Stimulated activated effector memory CD8-positive, alpha-beta T cell treated with anti-CD3 and anti-CD28 coated beads, Interleukin-12 subunit alpha, Interleukin-12 subunit beta, amount 100 ng/mL, for 72 hours (primary cell): ENCODE results near the gene PRR16.

Experiments
- ATAC-seq: fragments of 150-1000 bp; cut with Tn5 transposase; 2 replicates; pipeline ENCODE4 v1.10.0; 2021
- DNase-seq, 2 donors: peaks; one replicate each; pipeline ENCODE4 v3.0.0; 2021 to 2022; ENCODE audit warnings: low spot score in 2 of 2
- H3K27ac Mint-ChIP-seq: one replicate; pipeline ENCODE4 v1.8.0; 2022; ENCODE audit warnings: mild to moderate bottlenecking, mixed read lengths
- H3K36me3 Mint-ChIP-seq: one replicate; pipeline ENCODE4 v1.8.0; 2022; ENCODE audit warnings: mild to moderate bottlenecking, mixed read lengths
- H3K4me1 Mint-ChIP-seq: one replicate; pipeline ENCODE4 v1.8.0; 2022; ENCODE audit warnings: mixed read lengths
- H3K4me3 Mint-ChIP-seq: one replicate; pipeline ENCODE4 v1.8.0; 2022; ENCODE audit warnings: mild to moderate bottlenecking, mixed read lengths
- H3K9me3 Mint-ChIP-seq: one replicate; pipeline ENCODE4 v1.8.0; 2022; ENCODE audit warnings: mixed read lengths

Gene PRR16

DNA sequence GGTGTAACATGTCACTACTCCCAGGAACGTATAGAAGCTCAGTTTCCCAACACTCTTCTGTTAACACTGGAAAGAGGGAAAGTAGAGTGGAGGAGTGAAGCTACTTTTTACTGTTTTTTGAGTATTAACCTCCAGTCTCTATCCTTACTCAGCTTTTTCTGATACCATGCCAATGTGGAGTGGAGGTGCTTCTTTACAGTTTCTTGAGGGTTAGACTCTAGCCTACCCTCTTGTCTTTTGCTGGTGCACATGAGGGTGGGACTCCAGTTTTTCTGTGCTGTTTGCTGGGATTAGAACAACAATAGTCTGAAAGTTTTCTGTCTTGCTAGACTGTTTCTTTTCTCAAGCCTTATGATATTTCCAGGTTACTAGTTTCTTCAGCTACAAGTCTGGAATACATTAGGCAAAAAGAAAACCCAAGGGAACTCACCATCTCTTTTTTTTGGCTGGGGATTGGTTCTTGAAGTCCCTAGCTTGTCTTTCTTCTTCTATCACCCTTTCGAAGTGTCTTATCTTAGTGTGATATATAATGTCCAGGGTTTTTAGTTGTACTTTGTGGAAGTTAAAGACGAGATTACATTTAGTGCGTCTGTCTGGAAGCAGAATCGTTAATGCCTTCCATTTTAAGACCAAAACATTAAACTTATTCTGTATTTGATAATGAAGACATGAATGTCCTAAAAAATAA, 35.9 kb downstream of the PRR16 start:
- DNase-seq: no peak
- no peaks in the 10 kb centered on the region for H3K36me3 Mint-ChIP-seq
- no peak for ATAC-seq
- H3K9me3 Mint-ChIP-seq: peaks cover 19% of the 10 kb centered on the region
- H3K4me1 Mint-ChIP-seq: no peaks in the 10 kb centered on the region
- no peak overlapping the region for H3K4me3 Mint-ChIP-seq
- H3K27ac Mint-ChIP-seq: no peak overlapping the region

DNA sequence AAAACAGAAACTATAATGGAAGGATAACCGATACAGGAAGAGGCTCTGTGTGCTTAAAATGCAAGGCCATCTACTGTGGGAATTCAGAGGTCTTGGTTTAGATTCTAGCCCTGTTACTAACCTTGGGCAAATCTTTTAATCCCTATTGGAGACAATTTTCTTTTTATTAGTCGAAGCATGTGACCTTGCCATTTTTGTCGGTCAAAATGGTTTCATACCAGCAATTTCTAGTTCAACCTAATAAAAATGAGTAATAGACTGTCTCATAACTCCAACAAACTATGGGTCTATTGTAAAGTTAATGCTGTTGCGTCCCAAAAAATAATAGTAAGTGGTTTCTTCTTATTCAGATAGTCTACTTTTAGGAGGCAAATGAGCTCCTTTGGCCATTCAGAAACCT, 38.4 kb downstream of the PRR16 start:
- Mint-ChIP-seq H3K4me1 (no peaks in the 10 kb centered on the region), H3K4me3 (no peak overlapping the region), H3K36me3 (no peaks in the 10 kb centered on the region), H3K27ac (no peak overlapping the region), H3K9me3 (peaks cover 22% of the 10 kb centered on the region)
- no peak for DNase-seq
- ATAC-seq: no peak

DNA sequence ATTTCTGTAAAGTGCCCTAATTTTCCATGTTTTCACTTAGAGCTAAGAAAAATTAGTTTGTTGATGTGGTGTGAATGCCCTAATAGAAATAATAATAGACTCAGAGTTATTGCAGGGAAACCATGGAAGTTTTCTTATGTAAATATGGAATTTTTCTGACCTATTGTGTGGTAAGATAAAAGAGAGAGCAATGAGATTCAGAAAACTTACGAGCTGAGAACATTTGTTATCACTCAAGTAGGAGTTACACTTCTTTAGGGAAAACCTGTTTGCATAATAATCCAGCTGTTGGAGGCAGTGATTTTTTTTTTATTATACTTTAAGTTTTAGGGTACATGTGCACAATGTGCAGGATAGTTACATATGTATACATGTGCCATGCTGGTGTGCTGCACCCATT, 39.2 kb downstream of the PRR16 start:
- no peak overlapping the region for H3K27ac Mint-ChIP-seq
- H3K4me1 Mint-ChIP-seq: no peaks in the 10 kb centered on the region
- H3K9me3 Mint-ChIP-seq: peaks cover 23% of the 10 kb centered on the region
- H3K4me3 Mint-ChIP-seq: no peak overlapping the region
- H3K36me3 Mint-ChIP-seq: no peaks in the 10 kb centered on the region
- ATAC-seq (no peak), DNase-seq (no peak)

DNA sequence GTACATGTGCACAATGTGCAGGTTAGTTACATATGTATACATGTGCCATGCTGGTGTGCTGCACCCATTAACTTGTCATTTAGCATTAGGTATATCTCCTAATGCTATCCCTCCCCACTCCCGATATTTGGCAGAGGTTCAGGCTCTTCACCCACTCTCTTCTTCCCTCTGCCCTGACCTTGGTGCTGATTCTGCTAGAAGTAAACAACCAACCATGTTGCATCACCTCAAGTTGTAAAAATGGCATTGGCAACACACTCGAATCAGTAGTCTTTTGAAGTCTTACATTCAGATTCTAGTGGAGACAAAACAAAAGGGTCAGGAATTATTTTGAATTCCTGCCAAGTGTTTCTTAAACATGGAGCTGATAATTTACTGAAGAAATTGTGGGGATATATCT, 40.0 kb downstream of the PRR16 start:
- Mint-ChIP-seq H3K4me3 (no peak overlapping the region), H3K36me3 (no peaks in the 10 kb centered on the region), H3K9me3 (peaks cover 20% of the 10 kb centered on the region), H3K27ac (no peak overlapping the region), H3K4me1 (no peaks in the 10 kb centered on the region)
- DNase-seq (no peak), ATAC-seq (no peak)

DNA sequence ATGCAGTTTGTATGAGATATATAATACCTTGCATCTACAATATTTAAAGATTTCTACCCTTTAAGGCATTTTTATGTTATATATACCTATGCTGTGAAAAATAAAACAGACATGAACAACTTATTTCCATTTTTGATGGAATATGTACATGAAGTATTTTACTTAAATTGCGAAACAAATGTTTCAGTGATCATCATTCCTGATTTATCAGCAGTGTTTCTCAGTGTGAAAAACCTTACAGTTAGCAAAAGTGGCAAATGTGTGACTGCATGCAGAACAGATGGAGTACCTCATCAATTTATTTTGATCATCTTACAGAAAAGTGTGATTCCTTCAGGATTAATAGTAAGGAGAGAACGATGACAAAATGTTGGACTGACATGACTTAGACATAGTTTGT, 43.1 kb downstream of the PRR16 start:
- peaks cover 16% of the 10 kb centered on the region for H3K9me3 Mint-ChIP-seq
- H3K4me3 Mint-ChIP-seq: no peak overlapping the region
- H3K4me1 Mint-ChIP-seq: no peaks in the 10 kb centered on the region
- no peak overlapping the region for H3K27ac Mint-ChIP-seq
- DNase-seq (no peak), ATAC-seq (no peak)
- H3K36me3 Mint-ChIP-seq: no peaks in the 10 kb centered on the region

DNA sequence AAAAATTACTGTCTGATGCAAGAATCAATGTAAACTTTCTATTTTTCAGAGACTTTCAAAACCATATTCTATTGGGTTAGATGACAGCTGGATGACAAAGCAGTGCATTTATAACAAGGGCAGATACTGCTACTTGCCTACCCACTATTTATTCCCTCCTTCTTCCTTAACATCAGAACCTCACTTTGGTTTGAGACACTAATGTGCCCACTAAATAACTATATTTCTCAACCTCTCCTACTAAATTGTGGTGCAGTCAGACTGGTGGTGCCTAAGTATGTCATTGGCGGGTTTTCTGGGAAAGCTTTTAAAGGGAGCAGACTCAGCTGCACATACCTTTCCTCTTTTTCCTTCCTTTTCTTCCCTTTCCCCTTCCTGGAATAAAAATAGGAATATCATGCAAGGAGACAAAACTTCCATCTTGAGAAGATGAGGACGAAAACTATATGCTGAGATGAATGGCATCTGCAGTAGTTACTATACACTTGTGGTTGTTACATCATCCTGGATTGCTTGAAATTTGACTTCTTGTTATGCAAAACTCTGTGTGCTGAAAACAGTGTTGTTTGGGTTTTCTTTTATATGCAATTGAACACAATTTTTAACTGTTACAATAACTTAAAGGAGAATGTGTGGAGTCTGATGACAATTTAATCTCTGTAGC, 43.8 kb downstream of the PRR16 start:
- Mint-ChIP-seq H3K36me3 (no peaks in the 10 kb centered on the region), H3K4me3 (no peak overlapping the region), H3K27ac (no peak overlapping the region), H3K9me3 (peaks cover 19% of the 10 kb centered on the region), H3K4me1 (no peaks in the 10 kb centered on the region)
- DNase-seq (no peak), ATAC-seq (no peak)

DNA sequence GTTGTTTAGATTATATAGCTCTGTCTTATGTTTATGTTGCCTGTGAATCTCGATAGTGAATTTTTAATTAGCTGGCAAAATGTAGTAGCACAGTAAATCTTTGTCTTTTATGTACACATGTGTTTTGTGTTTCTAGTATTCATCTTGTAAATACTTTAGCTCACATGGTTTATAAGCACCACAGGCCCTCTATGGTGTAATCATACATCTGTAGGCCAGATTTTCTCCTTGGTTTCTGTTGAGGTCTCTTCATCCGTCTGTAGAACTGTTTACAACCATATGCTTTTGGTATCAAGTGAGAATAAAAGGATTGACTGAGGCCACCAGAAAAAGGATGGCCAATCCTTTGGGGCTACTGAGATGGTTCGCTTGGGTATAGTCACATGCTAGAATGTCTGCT, 45.0 kb downstream of the PRR16 start:
- no peak overlapping the region for H3K4me3 Mint-ChIP-seq
- no peaks in the 10 kb centered on the region for H3K4me1 Mint-ChIP-seq
- ATAC-seq (no peak), DNase-seq (no peak)
- peaks cover 24% of the 10 kb centered on the region for H3K9me3 Mint-ChIP-seq
- H3K27ac Mint-ChIP-seq: no peak overlapping the region
- H3K36me3 Mint-ChIP-seq: no peaks in the 10 kb centered on the region

DNA sequence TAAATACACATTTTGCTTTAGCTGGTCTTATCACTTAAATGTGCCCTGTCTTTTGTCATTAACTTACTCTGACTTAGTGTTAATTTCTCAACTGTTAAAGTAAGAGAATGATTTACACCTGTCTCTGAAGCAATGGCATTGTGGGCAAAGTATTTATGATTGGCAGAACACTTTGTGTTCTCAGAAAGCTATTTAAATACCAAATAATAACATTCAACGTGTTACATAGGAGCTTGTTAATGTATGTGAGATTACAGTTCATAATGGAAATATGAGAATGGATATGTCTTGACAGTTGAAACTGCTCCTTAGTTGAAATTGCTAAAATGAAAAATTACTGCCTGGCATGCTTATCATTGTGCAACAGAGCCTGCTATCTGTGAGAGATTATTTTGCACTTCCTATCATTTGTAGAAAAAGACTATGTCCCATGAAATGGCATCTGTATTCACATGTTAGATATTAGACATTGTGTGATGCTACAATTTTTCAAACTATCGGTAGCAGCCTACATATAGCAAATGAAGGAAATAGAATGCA, 46.1 kb downstream of the PRR16 start:
- ATAC-seq (no peak), DNase-seq (no peak)
- Mint-ChIP-seq H3K4me3 (no peak overlapping the region), H3K4me1 (no peaks in the 10 kb centered on the region), H3K36me3 (no peaks in the 10 kb centered on the region), H3K27ac (no peak overlapping the region), H3K9me3 (peaks cover 23% of the 10 kb centered on the region)

DNA sequence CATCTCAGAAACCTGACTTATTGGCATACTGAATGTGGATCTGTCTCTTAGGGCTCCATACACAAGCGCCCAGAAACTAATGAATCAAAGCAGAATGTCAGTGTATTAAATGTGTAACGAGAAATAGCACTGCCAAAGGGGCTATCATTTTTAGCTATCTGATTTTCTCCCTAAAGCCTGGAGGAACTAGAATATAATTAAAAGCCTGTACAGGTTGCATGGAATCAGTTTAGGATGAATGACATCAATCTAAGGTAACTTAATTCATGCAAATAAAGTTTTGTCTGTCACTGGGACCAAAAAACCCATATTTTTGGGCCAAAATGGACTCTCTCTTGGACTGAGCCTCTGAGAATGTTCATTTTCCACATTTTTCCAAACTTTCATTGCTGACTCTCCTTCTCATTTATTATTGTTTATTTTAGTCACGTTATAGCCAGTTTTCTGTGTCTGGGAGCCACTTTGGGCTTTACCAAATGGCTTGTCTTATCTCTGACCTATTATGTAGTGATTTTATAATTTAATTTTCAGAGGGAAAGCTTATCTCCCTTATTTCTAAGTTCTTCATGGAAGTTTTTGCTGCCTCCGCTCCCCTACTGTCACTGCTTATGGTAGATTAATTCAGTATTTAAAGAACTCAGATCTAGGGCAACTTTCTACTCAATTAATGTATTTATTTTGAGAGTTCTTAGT, 47.0 kb downstream of the PRR16 start:
- Mint-ChIP-seq H3K27ac (no peak overlapping the region), H3K4me3 (no peak overlapping the region), H3K9me3 (peaks cover 21% of the 10 kb centered on the region), H3K4me1 (no peaks in the 10 kb centered on the region), H3K36me3 (no peaks in the 10 kb centered on the region)
- DNase-seq (no peak), ATAC-seq (no peak)

DNA sequence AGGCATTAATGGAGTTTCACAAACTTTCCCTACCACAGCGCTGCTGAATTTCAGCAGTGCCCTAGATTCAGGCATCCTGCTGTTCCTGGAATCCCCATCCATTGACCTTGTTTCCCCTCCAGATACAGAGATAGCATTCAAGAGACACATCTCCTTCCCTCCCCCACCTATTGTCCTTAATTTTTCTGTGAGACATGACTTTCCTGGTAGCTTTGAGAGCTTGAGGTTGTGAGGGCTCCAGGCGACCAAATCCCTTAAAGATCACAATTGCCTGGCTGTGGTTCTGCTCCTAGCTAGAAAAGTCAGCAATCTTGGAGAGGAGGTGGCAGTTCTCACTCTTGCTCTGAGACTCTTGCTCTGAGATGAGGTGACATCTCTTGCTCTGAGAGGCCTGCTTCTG, 48.0 kb downstream of the PRR16 start:
- Mint-ChIP-seq H3K4me1 (no peaks in the 10 kb centered on the region), H3K4me3 (no peak overlapping the region), H3K27ac (no peak overlapping the region), H3K9me3 (peaks cover 18% of the 10 kb centered on the region), H3K36me3 (no peaks in the 10 kb centered on the region)
- DNase-seq: no peak
- no peak for ATAC-seq

DNA sequence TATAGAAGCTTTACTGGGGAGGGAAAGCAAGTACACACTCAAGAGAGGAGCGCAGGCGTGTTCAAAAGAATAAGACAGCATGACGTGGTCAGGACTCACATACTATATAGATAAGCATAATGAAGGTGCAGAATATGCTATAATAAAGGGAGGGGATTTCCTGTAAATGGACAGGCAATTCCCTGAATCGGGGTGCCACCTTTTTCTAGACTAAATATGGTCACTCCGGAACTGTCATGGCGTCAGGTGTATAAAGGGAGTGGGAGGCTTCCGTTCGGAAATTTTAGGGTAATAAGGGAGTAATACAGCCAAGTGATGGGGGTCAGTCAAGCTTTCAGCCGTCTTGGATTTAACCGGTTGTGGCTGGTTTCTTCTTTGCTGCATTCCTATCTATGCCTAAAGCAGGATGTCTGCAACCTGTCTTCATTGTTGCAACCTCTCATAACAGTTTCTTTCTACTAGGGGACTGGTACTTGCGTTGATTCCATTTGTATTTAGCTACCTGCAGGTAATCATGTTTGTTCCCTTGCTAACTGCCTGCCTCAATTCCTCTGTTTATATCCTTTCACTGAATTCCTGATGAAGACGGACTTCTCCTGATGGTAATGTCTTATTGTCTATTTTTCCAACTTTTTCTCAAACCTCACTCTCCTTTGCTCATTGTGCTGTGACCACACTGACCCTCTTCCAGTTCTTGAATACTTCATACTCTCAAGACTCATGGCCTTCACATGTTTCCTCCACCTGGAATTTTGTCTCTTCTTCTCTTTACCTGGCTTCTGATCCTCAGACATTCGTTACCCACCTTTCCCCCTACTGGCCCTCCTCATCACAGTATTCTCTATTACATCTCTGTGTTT, 48.9 kb downstream of the PRR16 start:
- H3K27ac Mint-ChIP-seq: no peak overlapping the region
- H3K36me3 Mint-ChIP-seq: no peaks in the 10 kb centered on the region
- H3K4me1 Mint-ChIP-seq: no peaks in the 10 kb centered on the region
- DNase-seq: no peak
- ATAC-seq: no peak
- no peak overlapping the region for H3K4me3 Mint-ChIP-seq
- peaks cover 16% of the 10 kb centered on the region for H3K9me3 Mint-ChIP-seq

DNA sequence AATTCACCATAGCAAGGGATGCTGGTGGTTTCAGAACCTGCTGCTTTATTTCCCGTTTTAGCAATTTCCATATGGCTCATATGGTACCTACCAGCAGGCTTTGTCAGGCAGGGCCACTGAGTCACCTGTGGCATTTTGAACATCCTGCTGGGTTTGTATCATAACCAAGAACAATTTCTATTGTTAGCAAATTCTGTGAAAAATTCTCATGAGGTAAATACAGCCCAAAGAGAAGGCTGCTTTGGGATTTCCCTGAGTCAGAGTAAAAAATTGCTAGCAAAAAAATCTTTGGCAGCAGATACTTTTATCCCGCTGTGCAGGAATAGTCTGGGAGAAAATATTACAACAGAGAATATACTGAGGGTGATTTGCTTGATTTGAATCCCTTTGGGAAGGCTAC, 52.7 kb downstream of the PRR16 start:
- ATAC-seq: no peak
- Mint-ChIP-seq H3K4me3 (no peak overlapping the region), H3K27ac (no peak overlapping the region), H3K9me3 (peaks cover 15% of the 10 kb centered on the region), H3K36me3 (no peaks in the 10 kb centered on the region), H3K4me1 (no peaks in the 10 kb centered on the region)
- no peak for DNase-seq

DNA sequence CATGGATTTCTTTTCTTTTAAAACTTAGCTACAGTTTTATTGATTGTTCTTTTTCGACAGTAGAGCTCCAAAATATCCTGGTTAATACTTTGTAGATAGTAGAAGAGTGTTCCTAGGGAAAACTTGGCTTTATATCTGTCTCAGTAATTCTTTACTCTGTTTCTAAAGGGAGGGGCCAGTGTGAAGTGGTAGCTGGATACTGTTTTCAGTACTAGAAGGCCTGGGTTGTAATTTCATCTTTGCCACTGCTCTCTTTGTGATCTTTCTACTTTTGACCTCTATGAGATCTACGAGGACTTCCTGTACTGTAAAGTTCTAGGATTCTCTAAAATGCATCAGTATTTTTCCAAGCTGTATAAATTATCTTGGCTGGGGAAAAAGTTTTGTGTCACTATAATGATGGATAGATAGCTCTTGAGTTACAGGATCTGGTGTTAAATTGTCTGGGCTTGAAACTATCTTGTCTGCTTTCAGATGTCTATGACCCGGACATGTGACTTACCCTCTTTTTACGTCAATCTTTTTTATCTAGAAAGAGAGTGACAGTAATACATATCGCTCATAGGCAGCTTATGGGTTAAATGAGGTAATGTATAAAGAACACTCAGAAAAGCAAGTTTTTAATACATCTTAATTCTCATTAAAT, 53.6 kb downstream of the PRR16 start:
- Mint-ChIP-seq H3K27ac (no peak overlapping the region), H3K4me1 (no peaks in the 10 kb centered on the region), H3K4me3 (no peak overlapping the region), H3K36me3 (no peaks in the 10 kb centered on the region), H3K9me3 (peaks cover 12% of the 10 kb centered on the region)
- DNase-seq: no peak
- ATAC-seq: no peak

DNA sequence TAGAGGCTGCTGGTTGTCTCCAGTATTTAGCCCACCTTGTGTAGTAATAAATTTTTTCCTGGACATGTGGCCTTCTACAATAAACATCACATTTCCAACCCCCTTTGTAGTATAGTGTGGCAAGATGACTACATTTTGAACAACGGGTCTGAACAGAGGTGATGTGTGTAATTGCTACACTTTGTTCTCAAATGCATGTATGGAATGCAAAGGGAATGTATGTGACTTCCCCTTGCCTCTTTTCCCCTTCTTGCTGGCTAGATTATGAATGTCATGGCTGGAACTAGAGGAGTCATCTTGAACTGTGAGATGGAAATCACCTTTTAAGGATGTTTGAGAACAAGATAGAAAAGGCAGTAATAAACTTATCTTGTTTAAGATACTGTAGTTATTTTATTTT, 54.5 kb downstream of the PRR16 start:
- no peak overlapping the region for H3K27ac Mint-ChIP-seq
- DNase-seq (no peak), ATAC-seq (no peak)
- H3K9me3 Mint-ChIP-seq: peaks cover 8% of the 10 kb centered on the region
- H3K4me3 Mint-ChIP-seq: no peak overlapping the region
- H3K36me3 Mint-ChIP-seq: no peaks in the 10 kb centered on the region
- H3K4me1 Mint-ChIP-seq: no peaks in the 10 kb centered on the region

DNA sequence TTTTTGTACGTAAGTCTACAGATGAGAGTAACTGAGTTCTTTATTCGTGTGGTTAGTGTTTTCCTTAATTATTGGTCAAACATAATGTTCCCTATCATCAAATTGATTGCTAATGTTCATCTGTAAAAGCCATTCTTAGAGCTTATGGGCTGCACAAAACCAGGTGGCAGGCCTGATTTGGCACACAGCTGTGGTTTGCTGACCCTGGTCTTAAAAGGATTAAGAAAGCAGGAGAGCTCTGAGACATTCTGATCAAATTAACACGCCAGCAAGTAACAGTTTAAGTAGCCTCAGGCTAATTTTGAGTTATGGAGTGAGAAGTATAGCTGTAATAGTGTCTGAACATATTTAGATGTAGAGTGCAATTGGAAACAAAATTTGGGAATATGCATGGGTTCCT, 63.2 kb downstream of the PRR16 start:
- Mint-ChIP-seq H3K9me3 (peaks cover 14% of the 10 kb centered on the region), H3K4me1 (no peaks in the 10 kb centered on the region), H3K36me3 (no peaks in the 10 kb centered on the region), H3K27ac (no peak overlapping the region), H3K4me3 (no peak overlapping the region)
- no peak for ATAC-seq
- DNase-seq: no peak
